ENCODE results near the gene PEX14. TPM values are rescaled to one million over a fixed set of nuclear protein-coding genes. Genes with fewer than 3 reads are reported as not detected.

PEX14 gene
- total and polyA plus RNA-seq, 9 of the 15 experiments (the other 6 are each of a cell fraction or from before 2014, with no cell fraction given), result 2.6 to 45.7 (median 22.7) TPM

GRCh38 chr1:10539411-10540043 is 64.8 kb downstream of the PEX14 start:
- peak; percentile 65 for ATAC-seq
- Histone ChIP-seq H3K36me3 (ENCODE audit: control insufficient read depth, insufficient read depth, low read length) (peaks cover 52% of the 10 kb centered on the region), H3K4me1 (replicated peaks in 1 of 2; ENCODE audit: control insufficient read depth in 2 of 2, insufficient read depth in 2 of 2, low read length in 2 of 2) (peaks cover 8 to 12% of the 10 kb centered on the region in 2 experiments; a peak in 4 of 5 replicates), H3K9ac (ENCODE audit: insufficient read depth in 1 of 2, low read depth in 2 of 2, low read length in 2 of 2) (no peak overlapping the region), H2AFZ (ENCODE audit: low read depth, low read length) (no peak overlapping the region), H3K27me3 (ENCODE audit: control insufficient read depth in 2 of 2, insufficient read depth in 2 of 2, low read length in 2 of 2) (no peaks in the 10 kb centered on the region), H3K9me1 (ENCODE audit: control insufficient read depth, insufficient read depth, low read length) (no peaks in the 10 kb centered on the region), H3K4me2 (ENCODE audit: insufficient read depth, low read length) (0 out of 2 replicates have a peak overlapping the region, but pooled peaks have one; percentile 2), H3K79me2 (ENCODE audit: control insufficient read depth, insufficient read depth, low read length) (peaks cover 7% of the 10 kb centered on the region; the same call in 2 of the 3 replicates), H4K20me1 (replicated peaks; ENCODE audit: control insufficient read depth, insufficient read depth, low read length) (peaks cover 4% of the 10 kb centered on the region; the same call in 1 of the 2 replicates), H3K9me3 (replicated peaks; ENCODE audit: control insufficient read depth, insufficient read depth, low read depth, low read length) (no peaks in the 10 kb centered on the region), H3K4me3 (no peak overlapping the region), H3K27ac (ENCODE audit: extremely low read depth, low read depth, low read length) (no peak overlapping the region)
- BruUV-seq (replicated peaks), result no TSS peak
- 28% methylated on average over 4 of the region's 4 CpGs for WGBS (ENCODE audit: insufficient coverage, low coverage, missing lambda C conversion rate)
- ChIA-PET CTCF (ENCODE audit: low intra/inter-chr PET ratio) (no interaction called here), POLR2A (interaction anchor here (0.6 to 3.6 kb wide), 3 partner anchors 9 to 414 kb away, joined by 3 to 15 read pairs (median 3); no protein-coding TSS in a partner anchor)
- TF ChIP-seq FOSL1 (tag; conservative IDR thresholded peaks at IDR 0.05), result peak; percentile 72
- no peak for TF ChIP-seq ATF1 (CRISPR knock-in tag; IDR thresholded peaks at IDR 0.05)
- peak; percentile 17; the same call in 1 of the 2 replicates for TF ChIP-seq ATF1 (tag; IDR thresholded peaks at IDR 0.05)
- TF ChIP-seq NFE2 (IDR thresholded peaks at IDR 0.05; ENCODE audit: low read depth), result 0 out of 2 replicates have a peak, but pooled peaks have one; percentile 21
- TF ChIP-seq CXXC5 (CRISPR knock-in tag; IDR thresholded peaks at IDR 0.05), result 0 out of 2 replicates have a peak, but pooled peaks have one; percentile 9
- peak; percentile 57; the same call in 1 of the 2 replicates for TF ChIP-seq MEF2A (IDR thresholded peaks at IDR 0.05; ENCODE audit: control insufficient read depth, low read depth, low read length)
- peak; percentile 88 for TF ChIP-seq MEF2D (tag; conservative IDR thresholded peaks at IDR 0.05; ENCODE audit: low read depth)
- TF ChIP-seq JUND (IDR thresholded peaks at IDR 0.05; ENCODE audit: borderline replicate concordance, low read depth, low read length), result peak; percentile 32; the same call in 1 of the 2 replicates
- no peak for TF ChIP-seq JUND (tag; IDR thresholded peaks at IDR 0.05; ENCODE audit: borderline replicate concordance, low read depth, low read length)
- TF ChIP-seq PURB (CRISPR knock-in tag; IDR thresholded peaks at IDR 0.05; ENCODE audit: low read depth), result no peak
- 0 out of 2 replicates have a peak, but pooled peaks have one; percentile 12 for TF ChIP-seq CTBP1 (IDR thresholded peaks at IDR 0.05; ENCODE audit: borderline replicate concordance)
- no peak for TF ChIP-seq ZHX1 (conservative IDR thresholded peaks at IDR 0.05; ENCODE audit: low read length)
- TF ChIP-seq ZNF609 (CRISPR knock-in tag; IDR thresholded peaks at IDR 0.05; ENCODE audit: borderline replicate concordance), result no peak
- no peak for TF ChIP-seq GTF2F1 (IDR thresholded peaks at IDR 0.05; ENCODE audit: low read depth, low read length)
- FAIRE-seq, result peak; percentile 63
- peak in 1 of 4 experiments; percentile 30 for DNase-seq (ENCODE audit: extremely low read depth in 1 of 4, low spot score in 3 of 4)
- in situ Hi-C loops (cut with MboI), result no loop called here
- intact Hi-C loops (cut with micrococcal nuclease), result no loop called here
